ENCODE measurements around the gene CASP3.

DNA sequence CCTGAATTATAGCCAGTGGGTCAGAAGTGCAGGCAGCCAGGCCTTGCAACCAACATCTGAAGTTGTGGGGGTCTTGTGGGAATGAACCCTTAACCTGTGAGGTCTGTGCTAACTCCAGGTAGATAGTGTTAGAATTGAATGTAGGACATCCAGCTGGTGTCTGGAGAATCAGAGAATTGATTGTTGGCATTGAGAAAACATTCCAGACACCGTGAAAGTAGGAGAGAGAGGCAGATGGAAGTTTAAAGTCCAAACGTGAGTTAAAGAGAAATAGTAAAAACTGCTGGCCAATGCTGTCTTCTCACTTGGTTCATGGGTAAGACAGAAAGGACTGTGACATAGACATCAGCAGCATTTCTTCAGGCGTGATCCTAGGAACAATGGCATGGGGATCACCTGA is 27.7 kb downstream of the CASP3 start:
- TF ChIP-seq, protein P1, sequence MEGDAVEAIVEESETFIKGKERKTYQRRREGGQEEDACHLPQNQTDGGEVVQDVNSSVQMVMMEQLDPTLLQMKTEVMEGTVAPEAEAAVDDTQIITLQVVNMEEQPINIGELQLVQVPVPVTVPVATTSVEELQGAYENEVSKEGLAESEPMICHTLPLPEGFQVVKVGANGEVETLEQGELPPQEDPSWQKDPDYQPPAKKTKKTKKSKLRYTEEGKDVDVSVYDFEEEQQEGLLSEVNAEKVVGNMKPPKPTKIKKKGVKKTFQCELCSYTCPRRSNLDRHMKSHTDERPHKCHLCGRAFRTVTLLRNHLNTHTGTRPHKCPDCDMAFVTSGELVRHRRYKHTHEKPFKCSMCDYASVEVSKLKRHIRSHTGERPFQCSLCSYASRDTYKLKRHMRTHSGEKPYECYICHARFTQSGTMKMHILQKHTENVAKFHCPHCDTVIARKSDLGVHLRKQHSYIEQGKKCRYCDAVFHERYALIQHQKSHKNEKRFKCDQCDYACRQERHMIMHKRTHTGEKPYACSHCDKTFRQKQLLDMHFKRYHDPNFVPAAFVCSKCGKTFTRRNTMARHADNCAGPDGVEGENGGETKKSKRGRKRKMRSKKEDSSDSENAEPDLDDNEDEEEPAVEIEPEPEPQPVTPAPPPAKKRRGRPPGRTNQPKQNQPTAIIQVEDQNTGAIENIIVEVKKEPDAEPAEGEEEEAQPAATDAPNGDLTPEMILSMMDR (conservative IDR thresholded peaks at IDR 0.05; ENCODE audit: low read length): no peak
- no peak for TF ChIP-seq EZH2phosphoT487 (IDR thresholded peaks at IDR 0.05; ENCODE audit: borderline replicate concordance)
